NCI-H2029 treated with DMSO at 0.1 percent for 48 hours (cell line): ENCODE results near the gene ALOX15.
"Not testable (repeated sequence)": the region's sequence is repeated elsewhere in the genome, so short reads cannot be mapped to it uniquely, and the experiment has no call there.

Experiments
- DNase-seq: peaks from one replicate; lab custom pipeline; 2025; lab: John Stamatoyannopoulos, UW

ALOX15 gene

GRCh38 chr17:4593021-4593421 lies 48.5 kb downstream of the ALOX15 start:
- DNase-seq = no peak

DNA sequence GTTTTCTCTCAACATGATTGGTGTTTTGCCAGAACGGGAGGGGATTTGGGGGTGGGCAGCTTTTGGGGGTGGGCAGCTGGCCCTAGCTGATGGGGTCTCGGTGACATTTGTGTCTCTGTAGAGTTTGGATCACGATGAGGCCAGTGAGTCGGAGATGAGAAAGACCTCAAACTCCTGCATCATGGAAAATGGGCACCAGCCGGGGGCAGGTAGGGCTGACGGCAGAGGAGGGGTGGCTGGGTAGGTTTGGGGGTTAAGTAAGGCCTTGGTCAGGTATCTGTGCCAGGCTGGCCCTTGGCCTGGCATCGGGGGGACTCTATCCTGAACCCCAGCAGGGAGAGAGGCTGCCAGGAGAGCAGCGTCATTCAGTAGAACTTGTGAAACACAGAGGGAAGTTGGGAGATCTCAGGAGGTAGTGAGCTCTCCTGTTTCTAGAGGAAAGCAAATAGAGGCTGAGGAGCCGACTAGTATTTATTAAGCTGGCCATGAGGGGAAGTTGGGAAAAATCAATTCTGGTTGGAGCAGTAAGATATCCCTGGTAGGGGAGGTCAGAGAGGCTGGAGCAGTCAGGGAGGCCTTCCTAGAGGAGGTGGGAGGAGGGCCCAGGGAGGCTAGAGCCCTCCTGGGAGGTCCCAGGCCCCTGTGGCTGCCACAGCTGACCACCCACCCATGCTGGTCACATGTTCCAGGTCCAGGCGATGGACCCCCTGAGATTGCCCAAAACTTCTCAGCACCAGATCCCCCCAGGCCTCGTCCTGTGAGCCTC lies 49.1 kb downstream of the ALOX15 start:
- DNase-seq = no peak

DNA sequence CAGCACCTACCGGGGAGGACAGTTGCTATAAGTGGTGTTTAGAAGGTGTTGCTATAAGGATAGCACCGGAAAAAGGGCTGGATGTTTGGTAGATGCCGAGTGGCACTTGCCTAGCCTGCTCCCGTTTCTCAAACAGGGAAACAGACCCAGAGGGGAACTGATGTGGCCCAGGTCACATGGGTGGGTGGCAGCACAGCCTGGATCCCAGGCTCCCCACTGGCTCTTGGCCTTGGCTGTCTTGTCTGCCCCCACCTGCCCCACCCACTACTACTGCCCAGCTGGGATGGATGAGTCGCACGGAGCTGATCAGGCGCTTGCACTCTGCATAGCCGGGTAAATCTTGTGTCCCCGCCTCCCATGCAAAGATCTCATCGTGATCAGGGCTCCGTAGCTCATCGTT lies 49.9 kb downstream of the ALOX15 start:
- no peak for DNase-seq

GRCh38 chr17:4590981-4591453 lies 50.5 kb downstream of the ALOX15 start:
- DNase-seq = no peak

GRCh38 chr17:4590042-4590441 lies 51.4 kb downstream of the ALOX15 start:
- DNase-seq = not testable (repeated sequence)

DNA sequence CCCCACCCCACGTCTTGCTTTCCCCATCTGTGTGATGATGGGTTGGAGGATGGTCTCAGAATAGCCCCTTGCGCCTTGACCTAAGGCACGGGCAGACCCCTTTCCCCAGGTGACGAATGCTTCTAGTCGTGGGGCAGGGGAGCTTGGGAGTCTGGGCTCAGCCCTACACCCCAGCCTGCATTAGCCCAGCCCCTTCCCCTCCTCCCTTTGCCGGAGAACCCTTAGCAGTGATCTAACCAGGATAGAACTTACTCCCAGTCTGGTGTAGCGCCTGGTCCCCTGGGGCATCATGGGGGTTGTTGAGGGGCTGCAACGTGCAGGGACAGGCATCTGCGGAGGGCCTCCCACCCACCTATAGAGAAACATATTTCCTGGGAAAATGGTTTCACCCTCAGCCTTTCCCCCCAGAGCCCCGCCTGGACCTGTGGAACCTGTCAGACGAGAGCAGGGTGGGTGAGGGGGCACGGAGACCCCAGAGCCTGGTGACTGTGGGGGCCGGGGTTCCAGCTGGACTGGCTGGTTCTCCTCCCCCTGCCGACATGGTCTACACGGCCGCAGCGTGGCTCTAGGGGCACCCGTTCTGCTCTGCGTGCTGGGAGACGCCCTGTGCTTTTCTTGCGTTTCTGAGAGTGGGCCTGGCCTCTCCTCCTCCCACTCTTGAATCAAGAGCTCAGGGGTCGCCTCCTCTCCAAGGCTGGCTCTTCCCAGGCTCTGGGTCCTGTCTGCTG lies 52.4 kb downstream of the ALOX15 start:
- DNase-seq = no peak

GRCh38 chr17:4588391-4588790 lies 53.1 kb downstream of the ALOX15 start:
- no peak for DNase-seq

DNA sequence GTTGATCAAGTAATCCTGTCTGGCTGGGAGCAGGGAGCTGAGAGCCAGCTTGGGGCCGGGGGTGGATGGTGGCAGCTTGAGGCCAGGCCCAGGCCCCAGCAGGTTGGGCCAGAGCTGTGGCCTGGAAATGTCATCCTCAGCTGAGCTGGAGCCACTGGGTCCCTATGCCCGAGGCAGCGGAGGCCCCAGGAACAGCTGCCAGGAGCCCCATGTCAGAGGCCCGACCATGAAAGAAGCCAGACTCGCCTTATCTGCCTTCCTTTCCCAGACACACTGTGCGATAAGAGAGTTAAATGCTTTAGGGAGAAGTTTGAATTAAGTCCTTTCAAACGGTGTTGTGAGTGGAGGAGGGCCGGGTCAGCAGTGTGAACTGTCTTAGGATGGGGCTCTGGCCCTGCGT lies 53.7 kb downstream of the ALOX15 start:
- DNase-seq = no peak

DNA sequence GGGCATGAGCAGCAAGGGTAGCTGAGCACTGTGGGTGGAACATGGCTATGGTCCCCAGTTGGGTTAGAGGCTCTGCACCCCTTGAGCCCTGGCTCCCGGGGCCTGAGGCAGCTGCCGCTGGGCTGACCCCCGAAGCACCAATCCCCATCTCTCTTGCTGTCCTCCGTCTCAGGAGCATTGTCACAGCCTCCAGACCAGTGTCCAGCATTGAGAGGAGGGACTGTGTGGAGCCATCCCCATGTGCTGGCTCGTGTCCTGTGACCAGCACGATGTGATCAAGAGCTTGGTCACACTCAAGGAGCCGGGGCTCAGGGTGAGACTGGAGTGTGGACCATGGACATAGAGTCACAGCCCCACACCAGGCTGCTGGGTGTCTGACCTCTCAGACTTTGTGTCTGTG lies 54.3 kb downstream of the ALOX15 start:
- DNase-seq = no peak

- no peak for DNase-seq
Measured at GRCh38 chr17:4586043-4586442, 55.4 kb downstream of the ALOX15 start.

- DNase-seq = no peak
Measured at GRCh38 chr17:4585638-4585994, 55.9 kb downstream of the ALOX15 start.

GRCh38 chr17:4584917-4585637 lies 56.4 kb downstream of the ALOX15 start:
- DNase-seq = no peak

- no peak for DNase-seq
Measured at GRCh38 chr17:4584101-4584916, 57.2 kb downstream of the ALOX15 start, which contains the start of gene SMTNL2. Gene SMTNL2 (plus strand): TSS chr17:4584529. CDS start chr17:4584606, 77 bp downstream.

DNA sequence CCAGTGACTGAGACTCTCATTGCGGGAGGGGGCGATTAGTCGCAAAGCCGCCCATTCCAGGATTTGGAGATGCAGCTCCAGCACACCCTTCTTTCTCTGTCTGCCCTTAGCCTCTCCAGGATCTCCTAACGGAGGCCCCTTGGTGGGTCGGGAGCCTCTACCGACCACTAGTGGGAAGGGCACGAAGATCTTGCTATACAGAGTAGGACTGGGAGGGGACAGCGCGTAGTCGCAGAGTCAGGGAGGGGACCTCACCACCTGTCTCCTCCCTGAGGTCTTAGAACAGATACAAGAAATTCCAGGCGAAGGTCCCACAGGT lies 57.7 kb downstream of the ALOX15 start:
- DNase-seq = no peak

DNA sequence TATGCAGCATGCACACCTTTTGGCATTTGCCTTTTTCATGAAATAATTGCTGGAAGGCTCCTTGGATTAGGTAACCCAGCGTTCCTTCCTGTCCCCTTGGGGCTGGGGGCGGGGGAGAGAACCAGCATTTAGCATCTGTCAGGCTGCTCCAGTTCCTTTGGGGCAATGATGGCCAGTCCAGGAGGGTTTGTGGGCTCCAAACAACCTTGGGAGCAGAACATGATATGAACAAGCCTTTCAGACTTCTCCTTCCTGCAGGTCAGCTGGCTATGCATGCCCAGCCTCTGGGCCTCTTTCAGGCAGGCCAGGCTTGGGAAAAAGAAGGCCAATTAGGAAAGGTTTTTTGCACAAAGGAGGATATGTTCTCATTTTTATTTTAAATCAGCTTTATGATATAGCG lies 58.3 kb downstream of the ALOX15 start:
- no peak for DNase-seq

DNA sequence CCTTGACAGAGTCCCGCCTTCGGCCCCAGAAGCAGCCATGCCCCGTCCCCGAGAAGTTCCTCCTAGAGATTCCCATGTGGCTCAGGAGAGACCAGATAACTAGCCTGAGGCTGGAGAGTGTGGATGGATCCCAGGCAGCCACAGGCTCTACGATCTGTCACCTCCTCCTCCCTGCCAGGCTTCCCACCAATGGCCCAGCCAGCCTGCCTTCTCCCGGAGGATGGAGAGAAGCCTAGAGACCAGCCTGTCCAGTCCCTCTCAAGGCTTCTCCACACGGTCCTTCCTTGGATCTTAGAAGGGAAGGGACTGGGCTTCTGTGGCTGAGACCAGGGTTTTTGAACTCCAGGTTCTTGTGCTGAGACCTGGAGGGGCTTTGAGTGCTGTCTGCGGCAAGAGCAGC lies 58.8 kb downstream of the ALOX15 start:
- DNase-seq = no peak

GRCh38 chr17:4582101-4582501 lies 59.4 kb downstream of the ALOX15 start:
- no peak for DNase-seq
